HCT116 (cell line): Measurements from ENCODE around the gene FAM110D. TPM values are rescaled to one million over a fixed set of nuclear protein-coding genes. Genes with fewer than 3 reads are reported as not detected.

Experiments used
- ATAC-seq: fragments of 200-7000 bp; cut with Tn5 transposase; 2 replicates; pipeline ENCODE4 v1.9.1; 2020; ENCODE audit warnings: mild to moderate bottlenecking, moderate library complexity
- BruUV-seq: library from RNA; stranded (reverse); fragments of 400-500 nt; replicated peaks from 2 replicates; lab custom pipeline; 2021; lab: Mats Ljungman, UMichigan
- CTCF ChIA-PET: fragments of 300-600 bp; sonication (Branson Sonifier 250); formaldehyde crosslinking; loops from one replicate; lab custom pipeline; 2021; ENCODE audit warnings: antibody characterized with exemption; lab: Charles Lee
- POLR2A ChIA-PET: fragments of 300-600, 350-600 bp; sonication (Branson Sonifier 250); formaldehyde crosslinking; loops from one replicate; lab custom pipeline; 2021; ENCODE audit warnings: antibody characterized with exemption; lab: Charles Lee
- RAD21 ChIA-PET, 2 experiments: fragments of 300-600 bp; sonication (Branson Sonifier 250); formaldehyde crosslinking; loops; one replicate each; lab custom pipeline; 2023; ENCODE audit warnings: low total read pairs in 2 of 2; ENCODE audit not compliant: uncharacterized antibody in 2 of 2, unreplicated experiment in 2 of 2, low non-redundant PET in 1 of 2; lab: Charles Lee
- DNase-seq: peaks from one replicate; pipeline ENCODE4 v3.0.0-alpha.2; 2010; ENCODE audit warnings: low read depth, low spot score
- H2AFZ ChIP-seq: fragments of 200-600 bp; shearing (Covaris generic), sonication (generic); 2 replicates; pipeline ENCODE4 v1.6.1; 2017; ENCODE audit warnings: low read depth, mixed run types, mixed read lengths, antibody characterized with exemption, low read length; ENCODE audit not compliant: poor library complexity, severe bottlenecking
- H3K27ac ChIP-seq: 2 replicates; pipeline ENCODE4 v1.5.1; 2012; ENCODE audit warnings: low read depth, low read length
- H3K27me3 ChIP-seq: fragments of 200-600 bp; sonication (generic); 2 replicates; pipeline ENCODE4 v1.6.1; 2016; ENCODE audit warnings: mixed run types, low read length, mixed read lengths; ENCODE audit not compliant: insufficient read depth
- H3K36me3 ChIP-seq, 2 experiments: fragments of 200-500 bp in 1 of 2; fragments of 200-600 bp in 1 of 2; sonication (Bioruptor generic) in 1 of 2; sonication (generic) in 1 of 2; 2 replicates each; pipeline versions ENCODE4 v1.5.1 to v1.6.1; 2014 to 2016; ENCODE audit warnings: low read length in 2 of 2, inconsistent platforms in 1 of 2, mixed read lengths in 1 of 2, mixed run types in 1 of 2; ENCODE audit not compliant: insufficient read depth in 2 of 2, control insufficient read depth in 1 of 2
- H3K4me1 ChIP-seq, 2 experiments: fragments of 200-600 bp in 1 of 2; sonication (generic) in 1 of 2; 2 replicates each; pipeline versions ENCODE4 v1.5.1 to v1.6.1; 2012 to 2017; ENCODE audit warnings: low read length in 2 of 2, inconsistent platforms in 1 of 2, mild to moderate bottlenecking in 1 of 2, mixed read lengths in 1 of 2, mixed run types in 1 of 2, moderate library complexity in 1 of 2; ENCODE audit not compliant: insufficient read depth in 2 of 2, control insufficient read depth in 1 of 2
- H3K4me2 ChIP-seq: fragments of 200-600 bp; sonication (generic); 2 replicates; pipeline ENCODE4 v1.6.1; 2017; ENCODE audit warnings: mixed run types, low read length, mixed read lengths
- H3K4me3 ChIP-seq, 2 experiments: fragments of 200-600 bp in 1 of 2; sonication (generic) in 1 of 2; replicated peaks in 1 of 2; 2 replicates each; pipeline ENCODE4 v1.5.1; 2011 to 2016; ENCODE audit warnings: low read length in 2 of 2, control low read depth in 1 of 2, low read depth in 1 of 2, mild to moderate bottlenecking in 1 of 2, mixed read lengths in 1 of 2, mixed run types in 1 of 2
- H3K79me2 ChIP-seq: fragments of 200-600 bp; sonication (generic); 2 replicates; pipeline ENCODE4 v1.6.1; 2017; ENCODE audit warnings: mild to moderate bottlenecking, mixed run types, low read length, moderate library complexity, mixed read lengths; ENCODE audit not compliant: insufficient read depth
- H3K9ac ChIP-seq: fragments of 200-600 bp; sonication (generic); 2 replicates; pipeline ENCODE4 v1.6.1; 2016; ENCODE audit warnings: low read length, mixed read lengths
- H3K9me2 ChIP-seq: fragments of 200-600 bp; sonication (generic), shearing (Covaris generic); 2 replicates; pipeline ENCODE4 v1.6.1; 2017; ENCODE audit warnings: mixed run types, mild to moderate bottlenecking, moderate library complexity; ENCODE audit not compliant: insufficient read depth
- H3K9me3 ChIP-seq, 2 experiments: fragments of 200-500 bp in 1 of 2; fragments of 200-600 bp in 1 of 2; sonication (Bioruptor generic) in 1 of 2; sonication (generic) in 1 of 2; 2 replicates each; pipeline ENCODE4 v1.6.1; 2014 to 2017; ENCODE audit warnings: low read length in 2 of 2, mixed read lengths in 2 of 2, inconsistent platforms in 1 of 2, low read depth in 1 of 2, mild to moderate bottlenecking in 1 of 2, mixed run types in 1 of 2, moderate library complexity in 1 of 2; ENCODE audit not compliant: control insufficient read depth in 1 of 2, insufficient read depth in 1 of 2
- H4K20me1 ChIP-seq: fragments of 200-600 bp; sonication (generic), shearing (Covaris generic); 2 replicates; pipeline ENCODE4 v1.6.1; 2017; ENCODE audit warnings: mixed run types, mild to moderate bottlenecking, moderate library complexity; ENCODE audit not compliant: insufficient read depth
- CBX3 ChIP-seq: IDR thresholded peaks from 2 replicates; pipeline ENCODE4 v1.6.1; 2012; ENCODE audit warnings: low read depth
- EZH2phosphoT487 ChIP-seq: fragments of 200-600 bp; IDR thresholded peaks from 2 replicates; pipeline ENCODE4 v1.6.1; 2018; ENCODE audit warnings: antibody characterized with exemption, borderline replicate concordance
- POLR2A ChIP-seq: IDR thresholded peaks from 2 replicates; pipeline ENCODE4 v1.7.0; 2011; ENCODE audit warnings: borderline replicate concordance; ENCODE audit not compliant: insufficient read depth, insufficient read length; ENCODE audit errors: extremely low read depth
- POLR2AphosphoS5 ChIP-seq: IDR thresholded peaks from 2 replicates; pipeline ENCODE4 v1.6.1; 2011; ENCODE audit warnings: mild to moderate bottlenecking, low read depth, low read length, moderate library complexity
- SIN3A ChIP-seq: IDR thresholded peaks from 2 replicates; pipeline ENCODE4 v1.6.1; 2012; ENCODE audit warnings: low read depth
- SP1 ChIP-seq: IDR thresholded peaks from 2 replicates; pipeline ENCODE4 v1.6.1; 2012; ENCODE audit warnings: low read depth
- TCF7L2 ChIP-seq: IDR thresholded peaks from 2 replicates; pipeline ENCODE4 v1.7.0; 2011; ENCODE audit warnings: borderline replicate concordance, inconsistent platforms; ENCODE audit not compliant: insufficient read depth, insufficient read length; ENCODE audit errors: extremely low read depth
- YY1 ChIP-seq: IDR thresholded peaks from 2 replicates; pipeline ENCODE4 v1.6.1; 2011; ENCODE audit warnings: low read length, low read depth, moderate library complexity, mild to moderate bottlenecking; ENCODE audit not compliant: insufficient replicate concordance; ENCODE audit errors: extremely low read depth
- ZFX ChIP-seq: fragments of 450-650 bp; IDR thresholded peaks from 2 replicates; pipeline ENCODE4 v1.6.1; 2017
- ZNF274 ChIP-seq: fragments of 200-500 bp; sonication (Bioruptor generic); IDR thresholded peaks from 2 replicates; pipeline ENCODE4 v1.6.1; 2014; ENCODE audit warnings: mild to moderate bottlenecking, low read depth, low read length, inconsistent platforms
- intact Hi-C: fragments of 100-400 bp; cut with micrococcal nuclease; formaldehyde crosslinking; loops from 2 replicates; pipeline ENCODE4 v1.10.0; 2022
- total RNA-seq: library from RNA; stranded (reverse); gene quantifications from one replicate; pipeline ENCODE4 v1.2.1, GENCODE V29; 2021; ENCODE audit not compliant: unreplicated experiment
- TF ChIP-seq, protein P1 (sequence below), 3 experiments: fragments of 200-600 bp in 1 of 3; sonication (generic) in 1 of 3; IDR thresholded peaks in 2 of 3; conservative IDR thresholded peaks in 1 of 3; 2 replicates each; pipeline ENCODE4 v1.5.1; 2012 to 2017; ENCODE audit warnings: low read depth in 2 of 3, low read length in 2 of 3, antibody characterized with exemption in 1 of 3, borderline replicate concordance in 1 of 3, control low read depth in 1 of 3, mild to moderate bottlenecking in 1 of 3, mixed read lengths in 1 of 3, mixed run types in 1 of 3, moderate library complexity in 1 of 3; ENCODE audit not compliant: insufficient read depth in 1 of 3

FAM110D gene
- total RNA-seq, 1 experiment from 2014 or later = 0.34 TPM

GRCh38 chr1:26175346-26175745, 16.5 kb downstream of the FAM110D start:
- TF ChIP-seq, protein P1, sequence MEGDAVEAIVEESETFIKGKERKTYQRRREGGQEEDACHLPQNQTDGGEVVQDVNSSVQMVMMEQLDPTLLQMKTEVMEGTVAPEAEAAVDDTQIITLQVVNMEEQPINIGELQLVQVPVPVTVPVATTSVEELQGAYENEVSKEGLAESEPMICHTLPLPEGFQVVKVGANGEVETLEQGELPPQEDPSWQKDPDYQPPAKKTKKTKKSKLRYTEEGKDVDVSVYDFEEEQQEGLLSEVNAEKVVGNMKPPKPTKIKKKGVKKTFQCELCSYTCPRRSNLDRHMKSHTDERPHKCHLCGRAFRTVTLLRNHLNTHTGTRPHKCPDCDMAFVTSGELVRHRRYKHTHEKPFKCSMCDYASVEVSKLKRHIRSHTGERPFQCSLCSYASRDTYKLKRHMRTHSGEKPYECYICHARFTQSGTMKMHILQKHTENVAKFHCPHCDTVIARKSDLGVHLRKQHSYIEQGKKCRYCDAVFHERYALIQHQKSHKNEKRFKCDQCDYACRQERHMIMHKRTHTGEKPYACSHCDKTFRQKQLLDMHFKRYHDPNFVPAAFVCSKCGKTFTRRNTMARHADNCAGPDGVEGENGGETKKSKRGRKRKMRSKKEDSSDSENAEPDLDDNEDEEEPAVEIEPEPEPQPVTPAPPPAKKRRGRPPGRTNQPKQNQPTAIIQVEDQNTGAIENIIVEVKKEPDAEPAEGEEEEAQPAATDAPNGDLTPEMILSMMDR (IDR thresholded peaks at IDR 0.05 in 2 of 3, conservative IDR thresholded peaks at IDR 0.05 in 1 of 3; ENCODE audit: borderline replicate concordance in 1 of 3, insufficient read depth in 1 of 3, low read depth in 2 of 3, low read length in 2 of 3) = no peak
- no peak for TF ChIP-seq ZNF274
- BruUV-seq = no TSS peak
- H3K9me3 ChIP-seq = no peaks in the 10 kb centered on the region
- intact Hi-C loops = loop anchor here (5.0 kb wide), 1 partner anchor 57 kb away; the partner anchor contains the start of gene CEP85
- no peak for ATAC-seq
- DNase-seq = no peak
- no peaks in the 10 kb centered on the region for H4K20me1 ChIP-seq
- no peaks in the 10 kb centered on the region for H3K9me2 ChIP-seq
- ChIA-PET POLR2A (interaction anchor here (2.8 kb wide), 1 partner anchor 59 kb away, joined by 7 read pairs; the partner anchor contains the start of gene CEP85), CTCF (interaction anchor here (1.3 kb wide), 1 partner anchor 52 kb away, joined by 3 read pairs; no protein-coding TSS in a partner anchor), RAD21 (no interaction called here)
- peaks cover 15 to 34% of the 10 kb centered on the region in 2 experiments for H3K4me1 ChIP-seq
- no peak overlapping the region for H3K9ac ChIP-seq
- H3K27ac ChIP-seq = no peak overlapping the region
- H3K36me3 ChIP-seq = no peaks in the 10 kb centered on the region; a peak in 1 of 4 replicates
- H3K4me3 ChIP-seq = no peak overlapping the region
- H2AFZ ChIP-seq = no peak overlapping the region
- no peak overlapping the region for H3K4me2 ChIP-seq
- no peaks in the 10 kb centered on the region for H3K27me3 ChIP-seq
- peaks cover 20% of the 10 kb centered on the region for H3K79me2 ChIP-seq

GRCh38 chr1:26177182-26177684, 18.4 kb downstream of the FAM110D start, which contains the start of gene CNKSR1:
CNKSR1 (plus strand) TSS chr1:26177491; CDS start chr1:26177548, 57 bp downstream.
- H3K4me3 ChIP-seq = peak within 1 kb of the TSS; percentile 65 to 72
- intact Hi-C loops = loop anchor here (5.0 kb wide), 1 partner anchor 55 kb away; the partner anchor contains the start of gene CEP85
- ChIA-PET CTCF (interaction anchor here (0.6 to 2.8 kb wide), 9 partner anchors 12 to 282 kb away, joined by 3 to 18 read pairs (median 3); partner anchors contain the start of genes CATSPER4 and CEP85), RAD21 (interaction anchor here in 1 of 2 experiments (0.7 kb wide), 1 partner anchor 72 kb away, joined by 3 read pairs; no protein-coding TSS in a partner anchor), POLR2A (interaction anchor here (1.3 to 2.8 kb wide), 2 partner anchors 10 to 57 kb away, joined by 6 to 7 read pairs; partner anchors contain the start of gene CEP85)
- H3K27ac ChIP-seq = peak within 1 kb of the TSS; percentile 46
- H3K36me3 ChIP-seq = no peaks in the 10 kb centered on the region; a peak in 1 of 4 replicates
- H3K9ac ChIP-seq = peak within 1 kb of the TSS; percentile 74
- H3K4me2 ChIP-seq = peak within 1 kb of the TSS; percentile 92
- peaks cover 11 to 25% of the 10 kb centered on the region in 2 experiments for H3K4me1 ChIP-seq
- DNase-seq = peak; percentile 84
- peaks cover 7% of the 10 kb centered on the region; the same call in 1 of the 2 replicates for H3K79me2 ChIP-seq
- ATAC-seq = peak; percentile 100
- H3K27me3 ChIP-seq = no peaks in the 10 kb centered on the region
- H4K20me1 ChIP-seq = no peaks in the 10 kb centered on the region
- TF ChIP-seq TCF7L2 (peak; percentile 39), YY1 (peak; percentile 69), POLR2AphosphoS5 (peak; percentile 92), CBX3 (no peak), SP1 (0 out of 2 replicates have a peak, but pooled peaks have one; percentile 15), SIN3A (peak; percentile 36; the same call in 1 of the 2 replicates), ZFX (0 out of 2 replicates have a peak, but pooled peaks have one; percentile 24), POLR2A (peak; percentile 63), EZH2phosphoT487 (no peak)
- TF ChIP-seq, protein P1 (IDR thresholded peaks at IDR 0.05 in 2 of 3, conservative IDR thresholded peaks at IDR 0.05 in 1 of 3; ENCODE audit: borderline replicate concordance in 1 of 3, insufficient read depth in 1 of 3, low read depth in 2 of 3, low read length in 2 of 3) = peak; percentile 20 to 71 (median 61); a peak in 5 of 6 replicates
- no TSS peak for BruUV-seq
- H3K9me2 ChIP-seq = no peaks in the 10 kb centered on the region
- no peaks in the 10 kb centered on the region for H3K9me3 ChIP-seq
- no peak within 1 kb of the TSS for H2AFZ ChIP-seq
